HFF-Myc (cell line): ENCODE measurements around the gene PRKCE.
A peak's percentile ranks its signal among the peaks of the same experiment; 100 is the strongest.

Experiments used
- DNase-seq: peaks from one replicate; pipeline ENCODE4 v3.0.0-alpha.2; 2011; ENCODE audit warnings: low read depth; ENCODE audit errors: extremely low read depth
- H3K4me3 ChIP-seq: replicated peaks from 2 replicates; pipeline ENCODE4 v1.5.1; 2011; ENCODE audit warnings: low read depth, mild to moderate bottlenecking, control low read depth, low read length
- TF ChIP-seq, protein P1 (sequence below): IDR thresholded peaks from 2 replicates; pipeline ENCODE4 v1.5.1; 2012; ENCODE audit warnings: mild to moderate bottlenecking, low read depth, low read length, control low read depth; ENCODE audit errors: missing control alignments

PRKCE gene

DNA sequence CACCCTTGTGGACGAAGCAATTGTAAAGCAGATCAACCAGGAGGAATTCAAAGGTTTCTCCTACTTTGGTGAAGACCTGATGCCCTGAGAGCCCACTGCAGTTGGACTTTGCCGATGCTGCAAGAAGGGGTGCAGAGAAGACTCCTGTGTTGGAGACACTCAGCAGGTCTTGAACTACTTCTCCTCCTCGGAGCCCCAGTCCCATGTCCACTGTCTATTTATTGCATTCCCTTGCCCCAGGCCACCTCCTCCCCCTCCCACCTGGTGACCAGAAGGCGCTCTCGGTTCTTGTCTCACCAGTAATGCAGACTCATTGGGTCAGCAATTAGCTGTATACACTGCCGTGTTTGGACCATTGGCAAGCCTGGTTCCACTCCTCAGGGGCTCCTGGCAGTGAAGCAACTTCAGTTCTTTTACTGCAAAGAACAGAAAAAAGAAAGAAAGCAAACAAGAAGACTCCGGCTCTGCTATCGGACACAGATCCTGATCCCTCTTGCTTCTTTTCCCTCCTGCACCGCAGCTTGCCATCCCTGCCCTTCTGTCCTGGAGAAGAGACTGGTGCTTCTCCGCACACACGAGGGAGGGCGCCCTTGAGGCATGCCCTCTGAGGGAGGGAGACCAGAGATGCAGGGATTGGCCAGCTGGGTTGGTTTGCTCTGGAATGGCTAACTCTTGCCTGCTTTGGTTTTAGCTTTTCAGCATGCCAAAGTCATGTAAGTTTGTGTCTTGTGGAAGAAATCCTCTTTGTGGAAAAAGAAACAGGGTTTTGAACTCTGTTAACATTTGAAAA, 533.5 kb downstream of the PRKCE start:
- no peak for DNase-seq
- no peak overlapping the region for H3K4me3 ChIP-seq
- TF ChIP-seq, protein P1, sequence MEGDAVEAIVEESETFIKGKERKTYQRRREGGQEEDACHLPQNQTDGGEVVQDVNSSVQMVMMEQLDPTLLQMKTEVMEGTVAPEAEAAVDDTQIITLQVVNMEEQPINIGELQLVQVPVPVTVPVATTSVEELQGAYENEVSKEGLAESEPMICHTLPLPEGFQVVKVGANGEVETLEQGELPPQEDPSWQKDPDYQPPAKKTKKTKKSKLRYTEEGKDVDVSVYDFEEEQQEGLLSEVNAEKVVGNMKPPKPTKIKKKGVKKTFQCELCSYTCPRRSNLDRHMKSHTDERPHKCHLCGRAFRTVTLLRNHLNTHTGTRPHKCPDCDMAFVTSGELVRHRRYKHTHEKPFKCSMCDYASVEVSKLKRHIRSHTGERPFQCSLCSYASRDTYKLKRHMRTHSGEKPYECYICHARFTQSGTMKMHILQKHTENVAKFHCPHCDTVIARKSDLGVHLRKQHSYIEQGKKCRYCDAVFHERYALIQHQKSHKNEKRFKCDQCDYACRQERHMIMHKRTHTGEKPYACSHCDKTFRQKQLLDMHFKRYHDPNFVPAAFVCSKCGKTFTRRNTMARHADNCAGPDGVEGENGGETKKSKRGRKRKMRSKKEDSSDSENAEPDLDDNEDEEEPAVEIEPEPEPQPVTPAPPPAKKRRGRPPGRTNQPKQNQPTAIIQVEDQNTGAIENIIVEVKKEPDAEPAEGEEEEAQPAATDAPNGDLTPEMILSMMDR: peak; percentile 8

- H3K4me3 ChIP-seq: peak overlapping the region; percentile 10
- peak; percentile 82 for DNase-seq
- TF ChIP-seq, protein P1: no peak
Observed at GRCh38 chr2:46187112-46187618, 535.7 kb downstream of the PRKCE start.

DNA sequence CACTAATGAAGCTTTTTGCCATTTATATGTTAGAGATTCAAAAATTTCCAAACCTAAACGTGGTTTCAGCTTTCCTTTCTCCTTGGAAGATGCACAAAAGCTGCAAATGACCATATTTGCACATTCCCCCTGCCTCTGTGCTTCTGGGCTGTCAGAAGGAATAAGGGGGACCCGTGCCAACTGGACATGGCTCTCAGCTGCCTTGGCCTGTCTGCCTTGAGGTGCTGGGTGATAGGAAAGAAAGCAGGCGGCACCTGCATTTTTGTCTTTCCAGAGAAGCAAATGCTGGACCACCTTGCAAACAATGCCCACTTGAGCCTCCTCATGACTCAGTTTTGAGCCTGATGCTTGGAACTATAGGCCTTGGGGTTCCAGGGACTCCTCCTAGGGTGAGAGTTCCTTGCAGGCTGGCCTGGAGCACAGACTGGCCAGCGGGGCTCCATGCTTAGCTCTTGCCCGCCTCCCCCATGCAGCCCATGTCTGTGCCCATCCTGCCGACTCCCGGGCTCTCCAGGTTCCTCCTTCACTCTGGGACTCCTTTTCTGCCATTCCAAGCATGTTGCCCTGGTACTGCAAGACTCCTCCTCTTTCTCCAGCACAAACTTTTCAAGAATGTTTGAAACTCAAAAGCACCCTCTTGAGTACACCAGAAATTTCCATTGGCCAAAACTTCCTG, 536.7 kb downstream of the PRKCE start:
- TF ChIP-seq, protein P1: no peak
- no peak for DNase-seq
- no peak overlapping the region for H3K4me3 ChIP-seq

GRCh38 chr2:46193356-46193755, 541.9 kb downstream of the PRKCE start:
- H3K4me3 ChIP-seq: no peak overlapping the region
- no peak for DNase-seq
- TF ChIP-seq, protein P1: no peak

GRCh38 chr2:46193855-46194254, 542.4 kb downstream of the PRKCE start:
- no peak overlapping the region for H3K4me3 ChIP-seq
- no peak for DNase-seq
- TF ChIP-seq, protein P1: no peak

GRCh38 chr2:46194856-46195255, 543.4 kb downstream of the PRKCE start:
- no peak for DNase-seq
- TF ChIP-seq, protein P1: no peak
- H3K4me3 ChIP-seq: no peak overlapping the region
